HepG2 (cell line): ENCODE results near the gene GRHL1. TPM values are rescaled to one million over a fixed set of nuclear protein-coding genes. Genes with fewer than 3 reads are reported as not detected.

Source experiments
- ATAC-seq: fragments of 200-7000 bp; cut with Tn5 transposase; 3 replicates; pipeline ENCODE4 v1.9.1; 2020; ENCODE audit warnings: mild to moderate bottlenecking, moderate library complexity
- BruUV-seq: library from RNA; stranded (reverse); fragments of 400-500 nt; replicated peaks from 2 replicates; lab custom pipeline; 2021; lab: Mats Ljungman, UMichigan
- CTCF ChIA-PET: fragments of 300-600 bp; formaldehyde crosslinking; extraction: SDS; loops from one replicate; lab custom pipeline; 2021; ENCODE audit warnings: low total read pairs, inconsistent platforms, low intra/inter-chr PET ratio; lab: Yijun Ruan, JAX
- POLR2A ChIA-PET: fragments of 350-600 bp; sonication (Branson Sonifier 250); formaldehyde crosslinking; loops from one replicate; lab custom pipeline; 2020; ENCODE audit warnings: antibody characterized with exemption, inconsistent platforms; lab: Yijun Ruan, JAX
- DNase-seq: peaks from one replicate; pipeline ENCODE4 v3.0.0-alpha.2; 2015; ENCODE audit warnings: low spot score
- FAIRE-seq: peaks from 3 replicates; lab custom pipeline; 2011; peaks lifted over from hg19 to GRCh38; lab: Jason Lieb, UNC
- H2AFZ ChIP-seq: one replicate; pipeline ENCODE4 v1.6.1; 2011; ENCODE audit warnings: low read length, inconsistent platforms
- H3K27ac ChIP-seq: fragments of 300-600 bp; 3 replicates; pipeline ENCODE4 v1.8.0; 2011; ENCODE audit warnings: mixed run types, mild to moderate bottlenecking, mixed read lengths, low read length, inconsistent platforms; ENCODE audit not compliant: insufficient read depth; ENCODE audit errors: extremely low read length
- H3K27me3 ChIP-seq, 2 experiments: fragments of 200-600 bp in 1 of 2; 2 replicates in 1 of 2; 3 replicates in 1 of 2; pipeline versions ENCODE4 v1.6.0 to v1.8.0; 2011; ENCODE audit warnings: low read length in 2 of 2, mild to moderate bottlenecking in 2 of 2, moderate library complexity in 2 of 2, inconsistent platforms in 1 of 2; ENCODE audit not compliant: insufficient read depth in 2 of 2, control insufficient read depth in 1 of 2
- H3K36me3 ChIP-seq, 2 experiments: fragments of 200-600 bp in 1 of 2; replicated peaks in 1 of 2; 2 replicates in 1 of 2; 3 replicates in 1 of 2; pipeline versions ENCODE4 v1.5.1 to v1.8.0; 2011; ENCODE audit warnings: low read length in 2 of 2, inconsistent platforms in 1 of 2; ENCODE audit not compliant: insufficient read depth in 2 of 2, control insufficient read depth in 1 of 2
- H3K4me1 ChIP-seq: 2 replicates; pipeline ENCODE4 v1.5.1; 2012; ENCODE audit warnings: low read length, inconsistent platforms; ENCODE audit not compliant: insufficient read depth
- H3K4me2 ChIP-seq: 2 replicates; pipeline ENCODE4 v1.6.0; 2011; ENCODE audit warnings: low read depth, low read length, inconsistent platforms
- H3K4me3 ChIP-seq, 3 experiments: fragments of 200-600 bp in 1 of 3; sonication (generic), shearing (Covaris generic) in 1 of 3; replicated peaks in 1 of 3; 2 replicates each; pipeline ENCODE4 v1.5.1; 2011 to 2016; ENCODE audit warnings: low read length in 3 of 3, inconsistent platforms in 2 of 3, low read depth in 2 of 3, mild to moderate bottlenecking in 2 of 3, control low read depth in 1 of 3, mixed read lengths in 1 of 3; ENCODE audit not compliant: insufficient read depth in 1 of 3
- H3K79me2 ChIP-seq: one replicate; pipeline ENCODE4 v1.6.1; 2011; ENCODE audit warnings: low read length, inconsistent platforms; ENCODE audit not compliant: insufficient read depth
- H3K9ac ChIP-seq: 2 replicates; pipeline ENCODE4 v1.6.0; 2011; ENCODE audit warnings: mild to moderate bottlenecking, low read depth, low read length, inconsistent platforms; ENCODE audit not compliant: insufficient read depth
- H3K9me3 ChIP-seq: 2 replicates; pipeline ENCODE4 v1.5.1; 2012; ENCODE audit warnings: mild to moderate bottlenecking, low read length
- H4K20me1 ChIP-seq: 2 replicates; pipeline ENCODE4 v1.6.0; 2011; ENCODE audit warnings: inconsistent platforms, mild to moderate bottlenecking, low read length, moderate library complexity; ENCODE audit not compliant: insufficient read depth
- BHLHE40 ChIP-seq: IDR thresholded peaks from 2 replicates; pipeline ENCODE4 v1.6.1; 2011; ENCODE audit warnings: low read length, improper control_type of control experiment
- EZH2 ChIP-seq: conservative IDR thresholded peaks from 2 replicates; pipeline ENCODE4 v1.6.1; 2012; ENCODE audit warnings: mild to moderate bottlenecking, low read depth, low read length, moderate library complexity
- FOSL2 ChIP-seq: sonication (generic); formaldehyde crosslinking; IDR thresholded peaks from 2 replicates; pipeline ENCODE4 v1.4.0; 2020; ENCODE audit warnings: missing genetic modification reagents
- MYNN ChIP-seq: sonication (generic); formaldehyde crosslinking; IDR thresholded peaks from 2 replicates; pipeline ENCODE4 v1.4.0; 2020; ENCODE audit warnings: mild to moderate bottlenecking, low read depth, missing genetic modification reagents
- REXO4 ChIP-seq: sonication (generic); formaldehyde crosslinking; IDR thresholded peaks from 2 replicates; pipeline ENCODE4 v1.8.0; 2022; ENCODE audit warnings: missing genetic modification reagents, mild to moderate bottlenecking, borderline replicate concordance
- SOX13 ChIP-seq, 3 experiments: fragments of 450-650 bp in 1 of 3; sonication (generic) in 1 of 3; formaldehyde crosslinking in 1 of 3; IDR thresholded peaks in 2 of 3; conservative IDR thresholded peaks in 1 of 3; 2 replicates each; pipeline versions ENCODE4 v1.5.0 to v1.6.1; 2016 to 2020; ENCODE audit warnings: antibody characterized with exemption in 1 of 3, mild to moderate bottlenecking in 1 of 3, missing compliant biosample characterization in 1 of 3, missing genetic modification reagents in 1 of 3, moderate library complexity in 1 of 3
- ZNF33B ChIP-seq: sonication (generic); formaldehyde crosslinking; IDR thresholded peaks from 2 replicates; pipeline ENCODE4 v1.5.1; 2020; ENCODE audit warnings: mild to moderate bottlenecking, missing genetic modification reagents
- ZSCAN25 ChIP-seq: sonication (generic); formaldehyde crosslinking; IDR thresholded peaks from 2 replicates; pipeline ENCODE4 v1.8.0; 2022; ENCODE audit warnings: mild to moderate bottlenecking, missing genetic modification reagents
- WGBS: methylation state at CpG from one replicate; pipeline ENCODE4 v1.1.6; 2017; ENCODE audit warnings: low lambda C conversion rate; 5-methylcytosine and 5-hydroxymethylcytosine counted together
- in situ Hi-C: cut with HindIII; loops from 2 replicates; pipeline ENCODE4 v1.10.0; 2017; ENCODE audit warnings: low pct_unique_long_range_greater_than_20kb; ENCODE audit not compliant: extremely low pct_ligation_motif_present
- intact Hi-C: fragments of 100-400 bp; cut with micrococcal nuclease; formaldehyde crosslinking; loops from one replicate; pipeline ENCODE4 v1.10.0; 2022; ENCODE audit not compliant: unreplicated experiment
- polyA plus RNA-seq, 8 experiments: library from polyadenylated mRNA; depleted of rRNA in 3 of 8; stranded (reverse) in 7 of 8; unstranded in 1 of 8; fragments of >200 nt; fragmentation: Illumina TruSeq in 4 of 8; extraction: Trizol in 4 of 8; gene quantifications; 2 replicates each; pipeline versions ENCODE4 v1.2.1 to v1.2.3, GENCODE V29; 2011 to 2016; ENCODE audit warnings: low read depth in 4 of 8, missing spikeins in 1 of 8, mixed read lengths in 1 of 8; ENCODE audit not compliant: insufficient read depth in 1 of 8
- total RNA-seq, 5 experiments: library from RNA; depleted of rRNA; stranded (reverse); fragments of >200 nt; fragmentation: Illumina TruSeq; extraction: Trizol; gene quantifications; 2 replicates each; pipeline ENCODE4 v1.2.3, GENCODE V29; 2016; ENCODE audit warnings: low read depth in 1 of 5
- TF ChIP-seq, protein P1 (sequence below): sonication (generic); formaldehyde crosslinking; IDR thresholded peaks from 2 replicates; pipeline ENCODE4 v1.4.0; 2020; ENCODE audit warnings: missing genetic modification reagents, borderline replicate concordance
- TF ChIP-seq, protein P2 (sequence below): sonication (generic); formaldehyde crosslinking; IDR thresholded peaks from 2 replicates; pipeline ENCODE4 v1.8.0; 2022; ENCODE audit warnings: low read depth, missing genetic modification reagents

Gene GRHL1
- total and polyA plus RNA-seq, 2 of the 13 experiments (the other 11 are each of a cell fraction or from before 2014, with no cell fraction given) = 9.3 to 12.0 TPM

DNA sequence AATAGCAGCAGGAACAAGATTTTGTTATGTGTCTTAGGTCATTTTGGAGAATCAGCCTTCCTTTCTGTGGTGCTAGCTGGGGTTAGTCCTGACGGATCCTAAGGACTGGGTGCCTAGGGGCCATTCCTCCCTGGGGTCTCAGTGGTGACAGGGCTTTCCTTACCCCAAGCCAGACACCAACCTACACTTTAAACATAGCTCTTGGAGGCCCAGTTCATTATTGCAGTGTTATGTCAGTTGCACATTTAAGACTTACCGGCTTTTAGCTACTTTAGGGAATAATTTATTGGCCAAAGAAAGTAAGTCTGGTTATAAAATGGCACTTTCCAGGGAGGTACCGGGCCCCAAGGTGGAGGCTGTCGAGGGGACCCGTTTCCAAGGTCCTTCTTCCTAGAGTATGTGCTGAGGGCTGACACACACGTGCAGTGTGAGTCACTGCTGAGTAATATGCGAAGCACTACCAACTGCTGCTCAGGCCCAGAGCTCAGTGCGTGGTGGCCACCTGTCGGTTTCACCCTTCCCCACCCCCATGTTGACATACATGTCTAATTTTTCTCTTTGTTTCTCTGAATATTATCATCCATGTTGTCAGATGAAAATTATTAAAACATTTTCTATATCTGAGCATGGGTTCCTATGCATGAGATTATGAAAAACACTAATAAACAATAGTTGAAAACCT, 37.0 kb upstream of the GRHL1 start:
- H4K20me1 ChIP-seq = no peaks in the 10 kb centered on the region
- peaks cover 5 to 29% of the 10 kb centered on the region in 2 experiments; a peak in 4 of 5 replicates for H3K36me3 ChIP-seq
- no peaks in the 10 kb centered on the region for H3K27me3 ChIP-seq
- H3K27ac ChIP-seq = no peak overlapping the region
- H3K4me1 ChIP-seq = peaks cover 14% of the 10 kb centered on the region
- WGBS = 96% methylated on average over 9 of the region's 9 CpGs
- no peak overlapping the region for H3K4me3 ChIP-seq
- ChIA-PET CTCF (no interaction called here), POLR2A (no interaction called here)
- intact Hi-C loops (no loop called here), in situ Hi-C loops (no loop called here)
- DNase-seq = no peak
- BruUV-seq = no TSS peak
- no peak overlapping the region for H3K9ac ChIP-seq
- H3K79me2 ChIP-seq = no peaks in the 10 kb centered on the region
- no peak for ATAC-seq
- no peak overlapping the region for H3K4me2 ChIP-seq
- H3K9me3 ChIP-seq = no peaks in the 10 kb centered on the region
- FAIRE-seq = no peak
- no peak overlapping the region for H2AFZ ChIP-seq
- TF ChIP-seq FOSL2 (CRISPR knock-in tag) = peak; percentile 44; the same call in 1 of the 2 replicates
- TF ChIP-seq ZNF33B (CRISPR knock-in tag) = no peak
- TF ChIP-seq, protein P1, sequence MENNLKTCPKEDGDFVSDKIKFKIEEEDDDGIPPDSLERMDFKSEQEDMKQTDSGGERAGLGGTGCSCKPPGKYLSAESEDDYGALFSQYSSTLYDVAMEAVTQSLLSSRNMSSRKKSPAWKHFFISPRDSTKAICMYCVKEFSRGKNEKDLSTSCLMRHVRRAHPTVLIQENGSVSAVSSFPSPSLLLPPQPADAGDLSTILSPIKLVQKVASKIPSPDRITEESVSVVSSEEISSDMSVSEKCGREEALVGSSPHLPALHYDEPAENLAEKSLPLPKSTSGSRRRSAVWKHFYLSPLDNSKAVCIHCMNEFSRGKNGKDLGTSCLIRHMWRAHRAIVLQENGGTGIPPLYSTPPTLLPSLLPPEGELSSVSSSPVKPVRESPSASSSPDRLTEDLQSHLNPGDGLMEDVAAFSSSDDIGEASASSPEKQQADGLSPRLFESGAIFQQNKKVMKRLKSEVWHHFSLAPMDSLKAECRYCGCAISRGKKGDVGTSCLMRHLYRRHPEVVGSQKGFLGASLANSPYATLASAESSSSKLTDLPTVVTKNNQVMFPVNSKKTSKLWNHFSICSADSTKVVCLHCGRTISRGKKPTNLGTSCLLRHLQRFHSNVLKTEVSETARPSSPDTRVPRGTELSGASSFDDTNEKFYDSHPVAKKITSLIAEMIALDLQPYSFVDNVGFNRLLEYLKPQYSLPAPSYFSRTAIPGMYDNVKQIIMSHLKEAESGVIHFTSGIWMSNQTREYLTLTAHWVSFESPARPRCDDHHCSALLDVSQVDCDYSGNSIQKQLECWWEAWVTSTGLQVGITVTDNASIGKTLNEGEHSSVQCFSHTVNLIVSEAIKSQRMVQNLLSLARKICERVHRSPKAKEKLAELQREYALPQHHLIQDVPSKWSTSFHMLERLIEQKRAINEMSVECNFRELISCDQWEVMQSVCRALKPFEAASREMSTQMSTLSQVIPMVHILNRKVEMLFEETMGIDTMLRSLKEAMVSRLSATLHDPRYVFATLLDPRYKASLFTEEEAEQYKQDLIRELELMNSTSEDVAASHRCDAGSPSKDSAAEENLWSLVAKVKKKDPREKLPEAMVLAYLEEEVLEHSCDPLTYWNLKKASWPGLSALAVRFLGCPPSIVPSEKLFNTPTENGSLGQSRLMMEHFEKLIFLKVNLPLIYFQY = no peak
- TF ChIP-seq, protein P2, sequence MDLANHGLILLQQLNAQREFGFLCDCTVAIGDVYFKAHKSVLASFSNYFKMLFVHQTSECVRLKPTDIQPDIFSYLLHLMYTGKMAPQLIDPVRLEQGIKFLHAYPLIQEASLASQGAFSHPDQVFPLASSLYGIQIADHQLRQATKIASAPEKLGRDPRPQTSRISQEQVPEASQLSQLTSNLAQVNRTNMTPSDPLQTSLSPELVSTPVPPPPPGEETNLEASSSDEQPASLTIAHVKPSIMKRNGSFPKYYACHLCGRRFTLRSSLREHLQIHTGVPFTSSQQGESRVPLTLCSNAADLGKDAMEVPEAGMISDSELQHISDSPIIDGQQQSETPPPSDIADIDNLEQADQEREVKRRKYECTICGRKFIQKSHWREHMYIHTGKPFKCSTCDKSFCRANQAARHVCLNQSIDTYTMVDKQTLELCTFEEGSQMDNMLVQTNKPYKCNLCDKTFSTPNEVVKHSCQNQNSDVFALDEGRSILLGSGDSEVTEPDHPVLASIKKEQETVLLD (CRISPR knock-in tag) = no peak
- no peak for TF ChIP-seq MYNN (CRISPR knock-in tag)
- peak; percentile 45; the same call in 1 of the 2 replicates for TF ChIP-seq BHLHE40
- TF ChIP-seq SOX13 (IDR thresholded peaks at IDR 0.05) = no peak
- no peak for TF ChIP-seq SOX13 (CRISPR knock-in tag; conservative IDR thresholded peaks at IDR 0.05 in 1 of 2, IDR thresholded peaks at IDR 0.05 in 1 of 2)
- no peak for TF ChIP-seq EZH2
- TF ChIP-seq REXO4 (CRISPR knock-in tag) = no peak
- no peak for TF ChIP-seq ZSCAN25 (CRISPR knock-in tag)
